Measurements from ENCODE around the gene F10.
"Not testable (repeated sequence)": the region's sequence is repeated elsewhere in the genome, so short reads cannot be mapped to it uniquely, and the experiment has no call there.

DNA sequence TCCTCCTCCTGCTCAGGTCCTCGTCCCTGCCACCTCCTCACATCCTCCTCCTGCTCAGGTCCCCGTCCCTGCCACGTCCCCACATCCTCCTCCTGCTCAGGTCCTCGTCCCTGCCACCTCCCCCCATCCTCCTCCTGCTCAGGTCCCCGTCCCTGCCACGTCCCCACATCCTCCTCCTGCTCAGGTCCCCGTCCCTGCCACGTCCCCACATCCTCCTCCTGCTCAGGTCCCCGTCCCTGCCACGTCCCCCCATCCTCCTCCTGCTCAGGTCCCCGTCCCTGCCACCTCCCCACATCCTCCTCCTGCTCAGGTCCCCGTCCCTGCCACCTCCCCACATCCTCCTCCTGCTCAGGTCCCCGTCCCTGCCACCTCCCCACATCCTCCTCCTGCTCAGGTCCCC is 39.4 kb downstream of the F10 start:
- TF ChIP-seq, protein P1, sequence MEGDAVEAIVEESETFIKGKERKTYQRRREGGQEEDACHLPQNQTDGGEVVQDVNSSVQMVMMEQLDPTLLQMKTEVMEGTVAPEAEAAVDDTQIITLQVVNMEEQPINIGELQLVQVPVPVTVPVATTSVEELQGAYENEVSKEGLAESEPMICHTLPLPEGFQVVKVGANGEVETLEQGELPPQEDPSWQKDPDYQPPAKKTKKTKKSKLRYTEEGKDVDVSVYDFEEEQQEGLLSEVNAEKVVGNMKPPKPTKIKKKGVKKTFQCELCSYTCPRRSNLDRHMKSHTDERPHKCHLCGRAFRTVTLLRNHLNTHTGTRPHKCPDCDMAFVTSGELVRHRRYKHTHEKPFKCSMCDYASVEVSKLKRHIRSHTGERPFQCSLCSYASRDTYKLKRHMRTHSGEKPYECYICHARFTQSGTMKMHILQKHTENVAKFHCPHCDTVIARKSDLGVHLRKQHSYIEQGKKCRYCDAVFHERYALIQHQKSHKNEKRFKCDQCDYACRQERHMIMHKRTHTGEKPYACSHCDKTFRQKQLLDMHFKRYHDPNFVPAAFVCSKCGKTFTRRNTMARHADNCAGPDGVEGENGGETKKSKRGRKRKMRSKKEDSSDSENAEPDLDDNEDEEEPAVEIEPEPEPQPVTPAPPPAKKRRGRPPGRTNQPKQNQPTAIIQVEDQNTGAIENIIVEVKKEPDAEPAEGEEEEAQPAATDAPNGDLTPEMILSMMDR (IDR thresholded peaks at IDR 0.05; ENCODE audit: poor library complexity, severe bottlenecking): not testable (repeated sequence)
- TF ChIP-seq RAD21 (conservative IDR thresholded peaks at IDR 0.05); EP300 (conservative IDR thresholded peaks at IDR 0.05; ENCODE audit: poor library complexity, severe bottlenecking); TAF1 (IDR thresholded peaks at IDR 0.05; ENCODE audit: low read depth); MXI1 (conservative IDR thresholded peaks at IDR 0.05; ENCODE audit: poor library complexity, severe bottlenecking); SMC3 (conservative IDR thresholded peaks at IDR 0.05; ENCODE audit: poor library complexity); EZH2 (IDR thresholded peaks at IDR 0.05; ENCODE audit: borderline replicate concordance, insufficient read depth, low read length, poor library complexity, severe bottlenecking): not testable (repeated sequence)
- TF ChIP-seq, protein P2, sequence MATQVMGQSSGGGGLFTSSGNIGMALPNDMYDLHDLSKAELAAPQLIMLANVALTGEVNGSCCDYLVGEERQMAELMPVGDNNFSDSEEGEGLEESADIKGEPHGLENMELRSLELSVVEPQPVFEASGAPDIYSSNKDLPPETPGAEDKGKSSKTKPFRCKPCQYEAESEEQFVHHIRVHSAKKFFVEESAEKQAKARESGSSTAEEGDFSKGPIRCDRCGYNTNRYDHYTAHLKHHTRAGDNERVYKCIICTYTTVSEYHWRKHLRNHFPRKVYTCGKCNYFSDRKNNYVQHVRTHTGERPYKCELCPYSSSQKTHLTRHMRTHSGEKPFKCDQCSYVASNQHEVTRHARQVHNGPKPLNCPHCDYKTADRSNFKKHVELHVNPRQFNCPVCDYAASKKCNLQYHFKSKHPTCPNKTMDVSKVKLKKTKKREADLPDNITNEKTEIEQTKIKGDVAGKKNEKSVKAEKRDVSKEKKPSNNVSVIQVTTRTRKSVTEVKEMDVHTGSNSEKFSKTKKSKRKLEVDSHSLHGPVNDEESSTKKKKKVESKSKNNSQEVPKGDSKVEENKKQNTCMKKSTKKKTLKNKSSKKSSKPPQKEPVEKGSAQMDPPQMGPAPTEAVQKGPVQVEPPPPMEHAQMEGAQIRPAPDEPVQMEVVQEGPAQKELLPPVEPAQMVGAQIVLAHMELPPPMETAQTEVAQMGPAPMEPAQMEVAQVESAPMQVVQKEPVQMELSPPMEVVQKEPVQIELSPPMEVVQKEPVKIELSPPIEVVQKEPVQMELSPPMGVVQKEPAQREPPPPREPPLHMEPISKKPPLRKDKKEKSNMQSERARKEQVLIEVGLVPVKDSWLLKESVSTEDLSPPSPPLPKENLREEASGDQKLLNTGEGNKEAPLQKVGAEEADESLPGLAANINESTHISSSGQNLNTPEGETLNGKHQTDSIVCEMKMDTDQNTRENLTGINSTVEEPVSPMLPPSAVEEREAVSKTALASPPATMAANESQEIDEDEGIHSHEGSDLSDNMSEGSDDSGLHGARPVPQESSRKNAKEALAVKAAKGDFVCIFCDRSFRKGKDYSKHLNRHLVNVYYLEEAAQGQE (IDR thresholded peaks at IDR 0.05; ENCODE audit: borderline replicate concordance): not testable (repeated sequence)

Measured in neural cell (in vitro differentiated cells).